HG02938 (cell line): ENCODE results near the gene TTC16.

Source experiments
- ATAC-seq: cut with Tn5 transposase; IDR thresholded peaks from one replicate; pipeline ENCODE4 v1.9.1; 2021; ENCODE audit warnings: mild to moderate bottlenecking, moderate library complexity; ENCODE audit not compliant: unreplicated experiment

TTC16 gene

DNA sequence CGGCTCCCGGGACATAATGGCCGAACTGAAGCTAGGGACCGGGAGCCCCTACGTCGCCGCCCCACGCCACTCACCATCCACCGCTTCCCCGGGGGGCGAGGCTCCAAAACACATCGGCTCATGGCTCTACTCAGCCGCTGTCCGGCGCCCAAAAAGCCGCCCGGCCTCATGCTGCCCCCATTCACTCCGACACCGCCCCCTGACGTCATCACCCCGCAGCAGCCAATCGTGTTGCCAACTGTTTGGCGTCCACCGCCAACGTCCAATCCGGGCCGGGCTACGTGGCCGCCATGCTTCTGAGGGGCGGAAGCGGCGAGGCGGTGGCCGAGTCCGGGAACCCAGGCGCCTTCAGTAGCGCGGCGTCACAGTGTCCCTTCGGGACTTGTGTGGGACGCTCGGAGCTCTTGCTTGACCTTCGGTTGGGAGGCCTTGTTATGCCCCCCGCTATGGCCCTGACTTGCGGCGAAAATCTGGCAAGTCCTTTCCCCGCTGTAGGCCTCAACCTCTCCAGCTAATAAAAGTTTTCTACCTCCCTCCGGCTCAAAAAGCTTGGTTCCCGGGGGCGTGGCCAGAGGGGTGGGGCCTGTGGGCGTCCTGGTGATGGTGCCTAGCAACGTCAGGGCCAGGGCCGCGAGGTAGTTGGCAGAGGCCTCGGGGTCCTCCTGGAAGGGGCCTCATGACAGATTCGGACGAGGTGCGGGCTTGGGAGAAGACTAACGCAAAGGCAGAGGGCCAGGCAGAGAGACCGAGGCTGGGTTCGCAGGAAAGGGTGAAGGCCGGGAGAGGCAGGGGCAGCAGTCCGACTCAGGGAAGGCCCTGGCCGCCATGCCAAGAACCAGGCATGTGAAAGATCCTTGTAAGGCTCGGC is at the start of gene TTC16, which contains the start of gene PTRH1:
Gene TTC16, plus strand, starts transcription at position 610 of the 868 bp plus-strand sequence. Its CDS starts 67 bp downstream, at position 677.
Gene PTRH1, minus strand, starts transcription at position 194 of the 868 bp plus-strand sequence. Its CDS starts 24 bp downstream, at position 170.
- peak; percentile 88 for ATAC-seq

DNA sequence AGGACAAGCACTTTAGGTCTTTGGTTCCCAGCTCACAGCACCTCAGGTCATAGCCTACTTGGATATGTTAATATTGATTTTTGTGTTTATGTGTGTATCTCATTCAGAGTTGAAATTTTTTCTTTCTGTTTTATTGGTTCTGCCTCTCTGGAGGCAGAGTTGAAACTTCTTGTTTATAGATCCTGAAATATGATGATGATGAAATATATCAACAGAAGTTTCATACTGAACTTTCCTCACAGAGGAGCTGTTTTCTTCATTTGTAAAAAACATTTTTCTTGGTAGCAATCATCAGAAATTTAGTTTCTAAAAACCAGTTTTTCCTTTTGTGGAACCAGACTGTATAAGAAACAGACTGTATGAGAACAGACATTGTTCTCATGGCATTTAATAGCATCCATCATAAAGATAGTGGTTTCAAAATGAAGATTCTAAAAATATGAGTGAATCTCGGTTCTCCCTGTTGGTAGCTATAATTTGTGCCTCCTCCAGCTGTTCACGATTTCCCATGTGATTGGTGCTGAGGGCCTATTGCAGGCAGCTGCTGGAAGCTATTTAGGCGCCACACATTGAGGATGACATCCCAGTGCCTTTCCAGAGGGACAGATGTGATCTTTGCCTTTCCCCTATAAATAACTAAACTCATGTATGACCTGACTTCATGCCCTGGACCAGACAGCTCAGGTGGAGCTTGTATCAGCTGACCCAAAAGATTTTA is 48.6 kb upstream of the TTC16 start:
- ATAC-seq = no peak

- ATAC-seq = no peak
Observed at GRCh38 chr9:127667906-127668305, 48.0 kb upstream of the TTC16 start.

DNA sequence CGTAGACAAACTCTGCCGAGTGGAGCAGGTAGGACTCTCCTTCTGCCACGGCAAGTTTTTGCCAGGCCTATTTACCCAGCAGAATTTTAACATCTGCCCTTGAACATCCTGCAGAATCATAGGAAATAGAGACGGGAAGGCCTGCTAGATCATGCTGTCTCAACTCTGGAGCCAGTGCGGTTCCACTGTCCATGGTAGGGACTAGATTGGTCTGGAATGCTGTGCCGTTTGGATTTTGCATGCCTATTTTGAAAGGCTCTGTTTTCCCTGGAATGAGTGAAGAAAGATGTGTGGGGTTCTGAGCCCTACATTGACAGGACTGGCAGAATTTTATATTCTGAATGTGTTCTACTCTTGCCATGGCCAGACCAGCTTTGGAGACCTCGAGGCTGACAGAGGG is 42.6 kb upstream of the TTC16 start:
- no peak for ATAC-seq

DNA sequence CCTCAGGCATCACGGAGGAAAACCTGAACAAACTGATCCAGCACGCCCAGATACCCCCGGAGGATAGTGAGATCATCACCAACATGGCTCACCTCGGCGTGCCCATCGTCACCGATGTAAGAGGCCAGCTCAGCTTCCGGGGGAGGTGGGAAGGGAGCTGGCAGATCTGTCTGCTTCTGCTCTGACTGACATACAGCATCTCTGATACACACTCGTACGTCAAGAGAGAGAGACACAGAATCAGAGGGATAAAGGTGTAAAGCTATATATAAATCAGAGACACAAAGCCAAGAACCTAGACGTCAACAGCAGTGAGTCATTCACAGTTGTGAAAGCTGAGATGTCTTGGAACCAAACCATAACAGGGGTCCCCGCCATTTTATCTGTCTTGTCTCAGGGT is 39.2 kb upstream of the TTC16 start:
- ATAC-seq = no peak

GRCh38 chr9:127679506-127679905 is 36.4 kb upstream of the TTC16 start:
- no peak for ATAC-seq

GRCh38 chr9:127680226-127680625 is 35.7 kb upstream of the TTC16 start:
- ATAC-seq = no peak

DNA sequence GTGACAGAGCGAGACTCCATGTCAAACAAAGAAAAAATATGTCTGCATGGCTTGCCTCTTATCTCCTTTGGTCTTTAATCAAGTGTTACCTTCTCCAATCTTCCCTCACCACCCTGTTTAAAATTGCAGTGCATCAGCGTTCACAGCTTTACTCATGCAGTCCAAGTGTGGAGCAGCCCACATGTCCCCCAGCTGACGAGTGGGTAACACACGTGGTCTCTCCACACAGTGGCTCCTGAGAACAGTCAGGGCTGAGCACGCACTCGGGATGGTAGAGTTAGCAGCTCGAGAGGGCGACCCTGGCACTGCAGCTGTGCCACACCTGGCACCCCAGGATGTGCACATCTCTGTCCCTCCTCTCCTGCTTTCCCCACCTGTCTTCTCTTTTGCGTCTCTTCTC is 35.0 kb upstream of the TTC16 start:
- ATAC-seq = no peak

DNA sequence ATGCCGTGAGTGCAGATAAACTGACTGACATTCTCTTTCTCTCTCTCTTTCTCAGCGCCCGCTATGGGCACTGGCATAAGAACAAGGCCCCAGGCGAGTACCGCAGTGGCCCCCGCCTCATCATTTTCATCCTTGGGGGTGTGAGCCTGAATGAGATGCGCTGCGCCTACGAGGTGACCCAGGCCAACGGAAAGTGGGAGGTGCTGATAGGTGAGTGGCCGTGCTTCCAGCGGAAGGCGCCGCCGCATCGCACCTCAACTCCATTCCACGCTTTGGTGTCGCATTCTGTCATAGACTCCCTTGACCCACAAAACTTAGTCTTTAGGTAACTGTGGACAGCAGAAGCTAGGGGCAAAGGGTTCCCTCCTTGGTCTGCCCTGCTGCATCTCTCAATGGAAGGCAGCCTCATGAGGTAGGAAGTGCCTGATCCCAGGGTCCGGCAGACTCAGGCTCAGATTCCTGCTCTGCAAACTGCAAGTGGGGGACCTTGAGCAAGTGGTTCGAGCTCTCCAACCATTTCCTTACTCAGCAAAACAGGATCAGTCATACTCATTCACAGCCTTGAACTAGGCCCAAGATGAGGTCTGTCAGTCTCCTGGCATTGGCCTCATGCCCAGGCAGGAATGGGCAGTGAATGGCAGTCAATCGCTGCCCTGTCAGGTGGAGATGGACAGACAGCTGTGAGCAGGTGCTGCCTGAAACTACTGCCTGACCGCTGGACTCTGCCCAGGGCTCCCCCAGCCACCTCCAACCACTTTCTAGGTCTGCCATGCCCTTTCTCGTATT is 33.3 kb upstream of the TTC16 start:
- ATAC-seq = no peak

- no peak for ATAC-seq
Observed at GRCh38 chr9:127683723-127684122, 32.2 kb upstream of the TTC16 start.

DNA sequence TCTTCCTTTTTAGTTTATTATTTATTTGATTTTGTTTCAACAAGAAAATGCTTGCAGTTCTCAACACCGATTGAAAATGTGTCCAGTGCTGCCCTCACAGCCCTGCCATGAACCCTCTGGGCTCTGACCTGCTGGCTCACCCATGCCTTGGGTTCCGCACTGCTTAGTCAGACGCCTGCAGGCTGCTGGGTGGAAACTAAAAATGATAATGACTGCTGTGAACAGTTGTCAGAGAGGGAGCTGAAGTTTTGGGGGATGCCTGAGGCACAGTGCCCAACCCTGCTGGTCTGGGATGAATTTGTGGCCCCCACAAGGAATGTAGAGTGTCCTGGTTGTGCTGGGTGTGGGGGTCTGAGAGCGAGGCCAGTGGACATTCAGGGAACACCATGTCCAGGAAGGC is 31.3 kb upstream of the TTC16 start:
- ATAC-seq = no peak

DNA sequence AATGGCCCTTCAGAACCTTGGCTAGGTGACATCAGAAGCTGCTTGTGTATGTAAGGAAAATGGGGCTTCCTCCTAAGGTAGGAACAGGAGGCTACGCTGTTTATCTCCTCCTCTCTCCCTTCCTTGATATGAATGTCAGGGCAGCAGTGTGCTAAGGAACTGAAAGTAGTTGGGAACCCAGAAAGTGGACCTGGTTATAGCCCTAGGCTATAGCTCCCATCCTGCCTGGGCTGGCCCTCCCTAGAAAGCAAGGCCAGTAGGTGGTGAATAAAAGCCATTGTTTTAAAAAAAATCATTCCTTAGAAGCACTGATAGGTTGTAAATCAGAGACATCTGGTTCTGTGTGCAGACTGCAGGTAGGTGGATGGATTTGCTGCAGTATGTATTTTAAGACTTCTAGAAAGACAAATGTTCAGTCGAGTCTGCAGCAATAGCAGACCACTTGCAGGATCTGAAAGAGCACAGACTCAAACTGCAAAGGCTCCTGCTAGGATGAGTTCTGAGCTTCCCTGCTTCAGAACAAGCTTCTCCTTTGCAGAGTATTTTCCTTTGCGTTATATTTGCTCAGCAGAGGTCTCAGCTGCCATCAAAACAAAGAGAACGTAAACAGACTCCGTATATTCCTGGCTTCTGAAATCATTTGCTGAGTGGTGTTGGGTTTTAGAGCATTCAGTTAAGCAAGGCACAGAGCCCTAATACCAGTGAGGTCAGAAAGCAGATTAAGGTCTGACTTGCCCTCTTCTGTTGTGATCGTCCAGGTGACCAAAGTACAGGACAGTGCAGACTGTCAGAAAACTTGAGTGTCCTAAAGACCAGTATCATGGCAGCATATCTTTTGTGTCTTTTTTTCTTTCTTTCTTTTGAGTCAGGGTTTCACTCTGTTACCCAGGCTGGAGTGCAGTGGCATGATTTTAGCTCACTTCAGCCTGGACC is 29.2 kb upstream of the TTC16 start:
- no peak for ATAC-seq

DNA sequence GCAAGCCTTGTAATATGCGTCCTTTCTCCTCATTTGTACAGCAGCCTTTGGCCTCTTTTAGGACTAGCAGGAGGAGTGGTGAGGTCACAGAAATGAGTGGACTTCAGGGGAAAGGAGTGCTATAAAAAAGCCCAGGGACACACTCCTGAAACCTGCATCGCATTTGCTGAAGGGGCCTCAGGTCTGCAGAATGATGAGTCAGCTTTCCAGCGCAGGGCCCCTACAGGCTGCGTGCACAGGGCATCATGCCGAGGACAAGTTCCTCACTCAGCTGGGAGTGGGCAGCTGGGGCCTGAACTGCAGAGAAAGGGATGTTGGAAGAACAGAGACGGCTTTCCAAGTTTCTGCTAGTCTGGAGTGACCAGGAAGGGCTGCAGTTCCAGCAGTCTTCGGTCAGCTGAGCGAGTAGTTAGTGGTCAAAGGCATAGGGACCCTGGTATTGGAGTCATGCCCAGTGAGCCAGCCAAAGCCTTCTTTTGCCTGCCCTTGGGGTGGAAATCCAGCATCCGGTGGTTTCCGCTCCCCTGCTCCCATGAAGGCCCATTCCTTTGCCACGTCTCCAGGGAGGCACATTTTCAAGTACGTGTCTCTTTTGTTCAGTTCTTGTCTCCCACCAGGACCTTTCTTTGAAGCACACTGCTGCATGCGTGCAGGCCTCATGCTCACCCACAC is 26.4 kb upstream of the TTC16 start:
- no peak for ATAC-seq

DNA sequence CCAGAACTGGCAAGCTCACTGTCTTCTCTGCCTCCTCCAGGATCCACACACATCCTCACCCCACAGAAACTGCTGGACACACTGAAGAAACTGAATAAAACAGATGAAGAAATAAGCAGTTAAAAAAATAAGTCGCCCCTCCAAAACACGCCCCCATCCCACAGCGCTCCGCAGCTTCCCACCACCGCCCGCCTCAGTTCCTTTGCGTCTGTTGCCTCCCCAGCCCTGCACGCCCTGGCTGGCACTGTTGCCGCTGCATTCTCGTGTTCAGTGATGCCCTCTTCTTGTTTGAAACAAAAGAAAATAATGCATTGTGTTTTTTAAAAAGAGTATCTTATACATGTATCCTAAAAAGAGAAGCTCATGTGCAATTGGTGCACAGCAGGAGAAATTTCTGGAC is 25.1 kb upstream of the TTC16 start:
- no peak for ATAC-seq

GRCh38 chr9:127692071-127692470 is 23.8 kb upstream of the TTC16 start:
- no peak for ATAC-seq

GRCh38 chr9:127693143-127693542 is 22.7 kb upstream of the TTC16 start:
- no peak for ATAC-seq

DNA sequence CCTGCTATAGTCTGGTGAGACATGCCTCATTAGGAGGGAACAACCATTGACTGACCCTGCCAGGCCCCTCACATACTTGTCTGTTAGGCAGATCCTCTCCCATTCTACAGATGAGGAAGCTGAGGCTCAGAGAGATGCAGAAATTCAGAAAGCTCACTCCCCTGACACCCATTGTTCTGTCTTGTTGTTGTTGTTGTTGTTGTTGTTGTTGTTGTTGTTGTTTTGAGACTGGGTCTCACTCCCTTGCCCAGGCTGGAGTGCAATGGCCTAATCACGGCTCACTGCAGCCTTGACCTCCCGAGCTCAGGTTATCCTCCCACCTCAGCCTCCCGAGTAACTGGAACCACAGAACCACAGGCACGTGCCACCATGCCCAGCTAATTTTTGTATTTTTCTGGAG is 22.2 kb upstream of the TTC16 start:
- no peak for ATAC-seq

- ATAC-seq = no peak
Observed at GRCh38 chr9:127694890-127695720, 20.8 kb upstream of the TTC16 start.

DNA sequence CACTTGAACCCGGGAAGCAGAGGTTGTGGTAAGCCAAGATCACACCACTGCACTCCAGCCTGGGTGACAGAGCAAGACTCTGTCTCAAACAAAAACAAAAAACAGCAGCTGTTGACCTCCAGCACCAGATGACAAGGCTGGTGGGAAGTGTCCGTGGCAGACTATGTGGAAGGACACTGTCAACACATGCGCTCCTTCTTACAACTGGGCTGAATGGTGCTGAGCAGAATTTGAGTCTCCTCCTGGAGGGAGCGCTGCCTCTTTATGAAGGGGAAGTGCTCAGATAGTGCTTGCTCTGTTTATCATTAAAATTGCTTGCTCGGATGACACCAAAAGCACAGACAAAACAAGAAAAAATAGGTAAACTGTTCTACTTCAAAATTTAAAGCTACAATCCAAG is 18.3 kb upstream of the TTC16 start:
- no peak for ATAC-seq
